HL-60 (cell line): Measurements from ENCODE around the gene ANKS1A.

ENCODE experiments used
- DNase-seq, 2 experiments: peaks; one replicate each; pipeline ENCODE4 v3.0.0-alpha.2; 2010 to 2020; ENCODE audit warnings: low read depth in 1 of 2, low spot score in 1 of 2
- H3K27ac ChIP-seq: fragments of 250-450 bp; sonication (Bioruptor Pico); replicated peaks from 2 replicates; pipeline ENCODE4 v1.5.1; 2020; ENCODE audit warnings: mild to moderate bottlenecking, moderate library complexity
- H3K27me3 ChIP-seq: fragments of 250-450 bp; sonication (Bioruptor Pico); 2 replicates; pipeline ENCODE4 v1.5.1; 2021; ENCODE audit warnings: mild to moderate bottlenecking, moderate library complexity; ENCODE audit not compliant: insufficient read depth, poor library complexity, severe bottlenecking
- H3K4me3 ChIP-seq: replicated peaks from 2 replicates; pipeline ENCODE4 v1.5.1; 2011; ENCODE audit warnings: mild to moderate bottlenecking, control low read depth, low read length; ENCODE audit not compliant: insufficient read depth
- GABPA ChIP-seq: IDR thresholded peaks from 2 replicates; pipeline ENCODE4 v1.6.1; 2012; ENCODE audit warnings: low read depth
- POLR2AphosphoS5 ChIP-seq: IDR thresholded peaks from 2 replicates; pipeline ENCODE4 v1.6.1; 2012; ENCODE audit warnings: low read depth
- REST ChIP-seq: IDR thresholded peaks from 2 replicates; pipeline ENCODE4 v1.6.1; 2012; ENCODE audit warnings: low read depth; ENCODE audit not compliant: insufficient replicate concordance
- SPI1 ChIP-seq: IDR thresholded peaks from 2 replicates; pipeline ENCODE4 v1.6.1; 2012; ENCODE audit warnings: low read depth, mild to moderate bottlenecking, borderline replicate concordance
- TF ChIP-seq, protein P1 (sequence below): IDR thresholded peaks from one replicate; pipeline ENCODE4 v1.5.1; 2011; ENCODE audit warnings: low read length, control low read depth, inconsistent platforms; ENCODE audit not compliant: insufficient read depth

The ANKS1A gene

DNA sequence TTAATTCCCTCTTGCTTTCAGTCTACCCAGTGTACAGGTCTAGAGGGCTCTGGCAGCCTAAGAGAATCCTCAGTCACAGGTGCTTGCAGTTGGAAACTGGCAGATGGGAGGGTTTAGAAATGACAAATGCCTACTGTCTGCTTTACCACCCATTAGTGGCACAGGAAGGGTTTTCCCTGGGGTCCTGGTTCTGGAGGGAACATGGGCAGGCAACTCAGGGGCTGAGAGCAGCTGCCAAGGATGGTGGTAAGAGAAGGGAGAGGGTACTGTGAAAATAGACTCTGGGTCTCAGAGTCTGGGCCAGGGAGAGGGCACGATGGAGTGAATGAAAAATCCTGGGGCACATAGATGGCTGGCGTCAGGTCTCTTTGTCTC lies 148.6 kb downstream of the ANKS1A start:
- DNase-seq: no peak
- no peak overlapping the region for H3K27ac ChIP-seq

DNA sequence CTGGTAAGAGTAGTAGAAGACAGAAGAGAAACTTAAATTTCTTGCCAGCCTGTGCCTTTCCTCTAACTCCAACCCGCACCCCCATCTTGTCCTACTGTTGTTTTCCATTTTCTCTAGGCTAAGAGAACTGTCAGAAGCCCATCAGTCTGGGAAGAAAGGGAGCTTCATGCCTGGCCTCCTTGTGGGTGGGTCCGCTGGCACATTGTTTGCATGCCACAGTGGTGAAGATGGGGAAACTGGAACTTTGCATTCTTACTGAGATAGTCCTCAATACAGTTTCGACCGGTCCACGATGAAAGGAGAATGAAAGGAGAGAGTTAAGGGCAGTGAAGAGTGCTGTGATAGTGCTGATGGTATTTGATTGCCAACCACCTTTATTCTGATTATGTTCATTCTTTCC lies 149.0 kb downstream of the ANKS1A start:
- TF ChIP-seq GABPA (no peak), POLR2AphosphoS5 (no peak), REST (no peak), SPI1 (no peak)
- TF ChIP-seq, protein P1, sequence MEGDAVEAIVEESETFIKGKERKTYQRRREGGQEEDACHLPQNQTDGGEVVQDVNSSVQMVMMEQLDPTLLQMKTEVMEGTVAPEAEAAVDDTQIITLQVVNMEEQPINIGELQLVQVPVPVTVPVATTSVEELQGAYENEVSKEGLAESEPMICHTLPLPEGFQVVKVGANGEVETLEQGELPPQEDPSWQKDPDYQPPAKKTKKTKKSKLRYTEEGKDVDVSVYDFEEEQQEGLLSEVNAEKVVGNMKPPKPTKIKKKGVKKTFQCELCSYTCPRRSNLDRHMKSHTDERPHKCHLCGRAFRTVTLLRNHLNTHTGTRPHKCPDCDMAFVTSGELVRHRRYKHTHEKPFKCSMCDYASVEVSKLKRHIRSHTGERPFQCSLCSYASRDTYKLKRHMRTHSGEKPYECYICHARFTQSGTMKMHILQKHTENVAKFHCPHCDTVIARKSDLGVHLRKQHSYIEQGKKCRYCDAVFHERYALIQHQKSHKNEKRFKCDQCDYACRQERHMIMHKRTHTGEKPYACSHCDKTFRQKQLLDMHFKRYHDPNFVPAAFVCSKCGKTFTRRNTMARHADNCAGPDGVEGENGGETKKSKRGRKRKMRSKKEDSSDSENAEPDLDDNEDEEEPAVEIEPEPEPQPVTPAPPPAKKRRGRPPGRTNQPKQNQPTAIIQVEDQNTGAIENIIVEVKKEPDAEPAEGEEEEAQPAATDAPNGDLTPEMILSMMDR: no peak
- no peak overlapping the region for H3K4me3 ChIP-seq
- H3K27ac ChIP-seq: no peak overlapping the region
- H3K27me3 ChIP-seq: no peaks in the 10 kb centered on the region
- no peak for DNase-seq

More for the DNA sequence above, 148.6 kb downstream of the ANKS1A start:
- TF ChIP-seq REST: no peak
- TF ChIP-seq GABPA: no peak
- no peak for TF ChIP-seq POLR2AphosphoS5
- TF ChIP-seq, protein P1: no peak
- TF ChIP-seq SPI1: no peak
- H3K27me3 ChIP-seq: no peaks in the 10 kb centered on the region
- no peak overlapping the region for H3K4me3 ChIP-seq

- TF ChIP-seq, protein P1: no peak
- TF ChIP-seq GABPA (no peak), POLR2AphosphoS5 (no peak)
- no peak overlapping the region for H3K4me3 ChIP-seq
- H3K27me3 ChIP-seq: no peaks in the 10 kb centered on the region
- no peak overlapping the region for H3K27ac ChIP-seq
- no peak for DNase-seq
These were observed 151.3 kb downstream of the ANKS1A start for GRCh38 chr6:35040398-35040797.

DNA sequence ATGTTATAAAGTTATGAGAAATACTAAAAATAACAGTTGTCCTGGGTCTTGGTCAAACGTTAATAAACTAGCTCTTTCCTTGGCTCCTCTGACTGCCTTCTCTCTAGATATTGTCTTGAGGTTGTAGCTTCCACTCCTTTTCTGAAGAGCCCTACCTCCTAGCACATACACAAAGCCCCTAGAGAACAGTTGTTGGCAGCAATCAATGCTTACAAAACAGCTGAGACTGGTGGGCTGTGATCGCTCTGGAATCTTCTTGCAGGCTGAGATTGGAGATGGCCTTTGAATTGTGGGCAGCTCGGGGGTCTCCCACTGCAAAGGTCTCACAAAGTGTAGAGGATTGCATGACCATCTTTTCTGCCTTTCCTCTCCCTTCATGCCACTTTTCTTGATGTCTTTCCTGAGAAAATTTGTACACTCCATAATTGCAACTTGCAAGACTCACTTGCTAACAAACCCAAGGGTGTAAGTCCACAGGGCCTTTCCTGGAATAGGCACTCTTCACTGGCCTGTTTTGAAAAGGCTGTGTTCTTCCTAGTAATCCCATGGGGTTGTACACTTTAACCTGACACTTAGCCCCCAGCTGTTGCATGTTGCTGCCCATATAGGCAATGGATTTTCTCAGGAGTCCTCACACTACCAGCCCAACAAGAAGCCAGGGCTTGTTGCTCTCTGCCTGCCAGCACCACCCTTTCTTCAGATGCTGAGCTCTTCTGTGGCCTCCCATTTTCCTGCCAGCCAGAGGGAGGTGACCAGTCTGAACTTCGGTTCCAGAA lies 152.2 kb downstream of the ANKS1A start:
- H3K27me3 ChIP-seq: no peaks in the 10 kb centered on the region
- DNase-seq: no peak
- TF ChIP-seq POLR2AphosphoS5 (no peak), SPI1 (no peak), GABPA (no peak), REST (no peak)
- TF ChIP-seq, protein P1: no peak
- peak overlapping the region; percentile 95 for H3K27ac ChIP-seq
- H3K4me3 ChIP-seq: no peak overlapping the region
